H9 (cell line): ENCODE measurements around the gene KCNIP3. TPM values are rescaled to one million over a fixed set of nuclear protein-coding genes. Genes with fewer than 3 reads are reported as not detected.
A peak's percentile ranks its signal among the peaks of the same experiment; 100 is the strongest.

Experiments used
- DNase-seq: peaks from one replicate; pipeline ENCODE4 v3.0.0-alpha.2; 2017
- H2AFZ ChIP-seq: one replicate; pipeline ENCODE4 v1.6.1; 2013; ENCODE audit warnings: mild to moderate bottlenecking, low read length, control low read depth, moderate library complexity
- H2AK5ac ChIP-seq: 2 replicates; pipeline ENCODE4 v1.6.1; 2013; ENCODE audit warnings: low read length, control low read depth, mixed read lengths; ENCODE audit not compliant: insufficient read length
- H2BK120ac ChIP-seq: one replicate; pipeline ENCODE4 v1.6.1; 2013; ENCODE audit warnings: low read depth, mild to moderate bottlenecking, low read length, control low read depth, inconsistent platforms; ENCODE audit not compliant: poor library complexity, severe bottlenecking
- H2BK12ac ChIP-seq: 2 replicates; pipeline ENCODE4 v1.6.1; 2013; ENCODE audit warnings: low read length, control low read depth, mixed read lengths, low read depth; ENCODE audit not compliant: insufficient read length
- H2BK15ac ChIP-seq: 2 replicates; pipeline ENCODE4 v1.6.1; 2013; ENCODE audit warnings: low read depth, low read length, control low read depth
- H2BK20ac ChIP-seq: one replicate; pipeline ENCODE4 v1.6.1; 2013; ENCODE audit warnings: low read depth, mild to moderate bottlenecking, low read length, control low read depth, inconsistent platforms; ENCODE audit not compliant: poor library complexity, severe bottlenecking
- H2BK5ac ChIP-seq: 2 replicates; pipeline ENCODE4 v1.6.1; 2013; ENCODE audit warnings: low read length, control low read depth, mixed read lengths; ENCODE audit not compliant: insufficient read length
- H3K14ac ChIP-seq: 2 replicates; pipeline ENCODE4 v1.6.1; 2013; ENCODE audit warnings: low read length, control low read depth; ENCODE audit not compliant: insufficient read depth
- H3K18ac ChIP-seq: 2 replicates; pipeline ENCODE4 v1.6.1; 2013; ENCODE audit warnings: low read depth, mild to moderate bottlenecking, mixed read lengths, low read length, control low read depth; ENCODE audit not compliant: insufficient read length
- H3K23ac ChIP-seq: 2 replicates; pipeline ENCODE4 v1.6.1; 2013; ENCODE audit warnings: low read length, control low read depth, mixed read lengths, low read depth; ENCODE audit not compliant: insufficient read length
- H3K23me2 ChIP-seq: 2 replicates; pipeline ENCODE4 v1.6.1; 2013; ENCODE audit warnings: low read depth, mild to moderate bottlenecking, mixed read lengths, low read length, control low read depth; ENCODE audit not compliant: insufficient read length, poor library complexity, severe bottlenecking
- H3K27ac ChIP-seq: 2 replicates; pipeline ENCODE4 v1.5.1; 2013; ENCODE audit warnings: low read length, control low read depth, mixed read lengths, low read depth; ENCODE audit not compliant: insufficient read length
- H3K27me3 ChIP-seq: 2 replicates; pipeline ENCODE4 v1.6.1; 2013; ENCODE audit warnings: low read length, control low read depth, inconsistent platforms; ENCODE audit not compliant: insufficient read depth
- H3K4ac ChIP-seq: 2 replicates; pipeline ENCODE4 v1.6.1; 2013; ENCODE audit warnings: low read depth, mild to moderate bottlenecking, control low read depth, inconsistent platforms, low read length, moderate library complexity
- H3K4me1 ChIP-seq: 2 replicates; pipeline ENCODE4 v1.6.1; 2013; ENCODE audit warnings: low read length, control low read depth, inconsistent platforms; ENCODE audit not compliant: insufficient read depth
- H3K4me2 ChIP-seq: 2 replicates; pipeline ENCODE4 v1.6.1; 2013; ENCODE audit warnings: low read length, control low read depth, mixed read lengths; ENCODE audit not compliant: insufficient read length, insufficient read depth
- H3K56ac ChIP-seq: 2 replicates; pipeline ENCODE4 v1.6.1; 2013; ENCODE audit warnings: low read depth, mild to moderate bottlenecking, mixed read lengths, low read length, control low read depth; ENCODE audit not compliant: insufficient read length
- H3K79me1 ChIP-seq: 2 replicates; pipeline ENCODE4 v1.6.1; 2013; ENCODE audit warnings: low read depth, mild to moderate bottlenecking, moderate library complexity, low read length, control low read depth, inconsistent platforms; ENCODE audit not compliant: insufficient read depth, poor library complexity, severe bottlenecking
- H3K79me2 ChIP-seq: 2 replicates; pipeline ENCODE4 v1.6.1; 2013; ENCODE audit warnings: low read length, control low read depth, inconsistent platforms; ENCODE audit not compliant: insufficient read depth
- H3K9ac ChIP-seq: 2 replicates; pipeline ENCODE4 v1.6.1; 2013; ENCODE audit warnings: low read length, control low read depth, mixed read lengths; ENCODE audit not compliant: insufficient read length; ENCODE audit errors: extremely low read depth
- H3K9me3 ChIP-seq: one replicate; pipeline ENCODE4 v1.6.1; 2013; ENCODE audit warnings: low read depth, low read length, inconsistent platforms; ENCODE audit not compliant: control insufficient read depth
- H3T11ph ChIP-seq: one replicate; pipeline ENCODE4 v1.6.1; 2013; ENCODE audit warnings: mild to moderate bottlenecking, low read length, control low read depth, inconsistent platforms
- H4K20me1 ChIP-seq: one replicate; pipeline ENCODE4 v1.6.1; 2013; ENCODE audit not compliant: control insufficient read depth, insufficient read length, insufficient read depth
- H4K5ac ChIP-seq: 2 replicates; pipeline ENCODE4 v1.6.1; 2013; ENCODE audit warnings: low read depth, mild to moderate bottlenecking, mixed read lengths, low read length, control low read depth; ENCODE audit not compliant: insufficient read length
- H4K8ac ChIP-seq: replicated peaks from 2 replicates; pipeline ENCODE4 v1.6.1; 2013; ENCODE audit warnings: low read length, control low read depth, mixed read lengths, low read depth; ENCODE audit not compliant: insufficient read length
- H4K91ac ChIP-seq: 2 replicates; pipeline ENCODE4 v1.6.1; 2013; ENCODE audit warnings: low read depth, mild to moderate bottlenecking, moderate library complexity, mixed read lengths, low read length, control low read depth; ENCODE audit not compliant: insufficient read length
- H3K27ac Mint-ChIP-seq, 3 experiments: 2 replicates in 2 of 3; 3 replicates in 1 of 3; pipeline ENCODE4 v1.8.0; 2020 to 2021; ENCODE audit warnings: mixed read lengths in 3 of 3, mild to moderate bottlenecking in 1 of 3, moderate library complexity in 1 of 3
- H3K27me3 Mint-ChIP-seq: 2 replicates; pipeline ENCODE4 v1.8.0; 2021; ENCODE audit warnings: low read depth, mild to moderate bottlenecking, moderate library complexity, mixed read lengths
- H3K36me3 Mint-ChIP-seq, 3 experiments: 2 replicates in 2 of 3; 3 replicates in 1 of 3; pipeline ENCODE4 v1.8.0; 2020 to 2021; ENCODE audit warnings: low read depth in 3 of 3, mixed read lengths in 3 of 3; ENCODE audit not compliant: insufficient read depth in 1 of 3
- H3K4me1 Mint-ChIP-seq, 2 experiments: 2 replicates each; pipeline ENCODE4 v1.8.0; 2020; ENCODE audit warnings: mixed read lengths in 2 of 2
- H3K4me3 Mint-ChIP-seq, 2 experiments: 2 replicates in 1 of 2; 3 replicates in 1 of 2; pipeline ENCODE4 v1.8.0; 2020 to 2021; ENCODE audit warnings: mild to moderate bottlenecking in 2 of 2, mixed read lengths in 2 of 2, moderate library complexity in 1 of 2
- H3K9me3 Mint-ChIP-seq, 2 experiments: 2 replicates in 1 of 2; 3 replicates in 1 of 2; pipeline ENCODE4 v1.8.0; 2020; ENCODE audit warnings: mild to moderate bottlenecking in 2 of 2, mixed read lengths in 2 of 2, moderate library complexity in 1 of 2
- WGBS: extraction: QIAGEN DNeasy Blood & Tissue Kit; methylation state at CpG from one replicate; pipeline ENCODE4 v1.1.7; 2013; ENCODE audit warnings: missing lambda C conversion rate, low lambda C conversion rate, mixed read lengths; ENCODE audit not compliant: insufficient read length; ENCODE audit errors: extremely low coverage; 5-methylcytosine and 5-hydroxymethylcytosine counted together
- total RNA-seq: library from RNA; stranded (reverse); gene quantifications from 2 replicates; pipeline ENCODE4 v1.2.1, GENCODE V29; 2021
- TF ChIP-seq, protein P1 (sequence below): fragments of 200-600 bp; sonication (generic); conservative IDR thresholded peaks from 3 replicates; pipeline ENCODE4 v1.8.0; 2021; ENCODE audit warnings: antibody characterized with exemption, mild to moderate bottlenecking

Gene KCNIP3
- total RNA-seq, 1 experiment from 2014 or later: 1.5 TPM

- no peak overlapping the region for H2BK120ac ChIP-seq
- H3K4me1 ChIP-seq: no peaks in the 10 kb centered on the region
- WGBS: no CpG with 5 or more reads among the region's 11 CpGs
- no peak overlapping the region for H4K5ac ChIP-seq
- no peaks in the 10 kb centered on the region for H3K27me3 ChIP-seq
- TF ChIP-seq, protein P1, sequence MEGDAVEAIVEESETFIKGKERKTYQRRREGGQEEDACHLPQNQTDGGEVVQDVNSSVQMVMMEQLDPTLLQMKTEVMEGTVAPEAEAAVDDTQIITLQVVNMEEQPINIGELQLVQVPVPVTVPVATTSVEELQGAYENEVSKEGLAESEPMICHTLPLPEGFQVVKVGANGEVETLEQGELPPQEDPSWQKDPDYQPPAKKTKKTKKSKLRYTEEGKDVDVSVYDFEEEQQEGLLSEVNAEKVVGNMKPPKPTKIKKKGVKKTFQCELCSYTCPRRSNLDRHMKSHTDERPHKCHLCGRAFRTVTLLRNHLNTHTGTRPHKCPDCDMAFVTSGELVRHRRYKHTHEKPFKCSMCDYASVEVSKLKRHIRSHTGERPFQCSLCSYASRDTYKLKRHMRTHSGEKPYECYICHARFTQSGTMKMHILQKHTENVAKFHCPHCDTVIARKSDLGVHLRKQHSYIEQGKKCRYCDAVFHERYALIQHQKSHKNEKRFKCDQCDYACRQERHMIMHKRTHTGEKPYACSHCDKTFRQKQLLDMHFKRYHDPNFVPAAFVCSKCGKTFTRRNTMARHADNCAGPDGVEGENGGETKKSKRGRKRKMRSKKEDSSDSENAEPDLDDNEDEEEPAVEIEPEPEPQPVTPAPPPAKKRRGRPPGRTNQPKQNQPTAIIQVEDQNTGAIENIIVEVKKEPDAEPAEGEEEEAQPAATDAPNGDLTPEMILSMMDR: no peak
- Mint-ChIP-seq H3K36me3 (no peaks in the 10 kb centered on the region), H3K27ac (no peak overlapping the region), H3K27me3 (peaks cover 3% of the 10 kb centered on the region), H3K4me3 (peak overlapping the region; percentile 15 to 66; a peak in 2 of 5 replicates), H3K9me3 (no peaks in the 10 kb centered on the region), H3K4me1 (peaks cover 10 to 25% of the 10 kb centered on the region in 2 experiments)
- no peak for DNase-seq
- H3K18ac ChIP-seq: no peak overlapping the region
- H2AFZ ChIP-seq: no peak overlapping the region
- H2BK5ac ChIP-seq: no peak overlapping the region
- no peak overlapping the region for H4K8ac ChIP-seq
- no peak overlapping the region for H3K4me2 ChIP-seq
- no peaks in the 10 kb centered on the region for H3K79me1 ChIP-seq
- no peak overlapping the region for H3K56ac ChIP-seq
- H2BK15ac ChIP-seq: no peak overlapping the region
- no peak overlapping the region for H3K23ac ChIP-seq
- no peak overlapping the region for H3T11ph ChIP-seq
- no peak overlapping the region for H3K4ac ChIP-seq
- no peak overlapping the region for H3K9ac ChIP-seq
- 0 out of 2 replicates have a peak overlapping the region, but pooled peaks have one; percentile 24 for H3K14ac ChIP-seq
- H3K27ac ChIP-seq: no peak overlapping the region
- no peaks in the 10 kb centered on the region for H4K20me1 ChIP-seq
- no peaks in the 10 kb centered on the region for H3K79me2 ChIP-seq
- no peak overlapping the region for H4K91ac ChIP-seq
- no peak overlapping the region for H2BK20ac ChIP-seq
- no peak overlapping the region for H2BK12ac ChIP-seq
- no peak overlapping the region for H2AK5ac ChIP-seq
- no peaks in the 10 kb centered on the region for H3K9me3 ChIP-seq
- H3K23me2 ChIP-seq: no peaks in the 10 kb centered on the region
Observed at GRCh38 chr2:95297639-95298395, 670 bp downstream of the KCNIP3 start.
